H1 (cell line): ENCODE measurements around the gene ATL3. TPM values are rescaled to one million over a fixed set of nuclear protein-coding genes. Genes with fewer than 3 reads are reported as not detected.

Experiments
- CTCF ChIA-PET: fragments of 300-600 bp; sonication (Branson Sonifier 250); formaldehyde crosslinking; loops from one replicate; lab custom pipeline; 2021; ENCODE audit not compliant: partially characterized antibody; lab: Charles Lee
- POLR2A ChIA-PET: fragments of 300-600 bp; sonication (Branson Sonifier 250); formaldehyde crosslinking; loops from one replicate; lab custom pipeline; 2021; ENCODE audit warnings: inconsistent platforms; ENCODE audit not compliant: partially characterized antibody; lab: Charles Lee
- DNase-seq, 2 experiments: peaks; one replicate each; pipeline versions ENCODE4 v3.0.0 to v3.0.0-alpha.2; 2010 to 2022; ENCODE audit warnings: low spot score in 2 of 2, low read depth in 1 of 2, mixed read lengths in 1 of 2
- FAIRE-seq: peaks from 2 replicates; lab custom pipeline; 2011; peaks lifted over from hg19 to GRCh38; lab: Jason Lieb, UNC
- H2AFZ ChIP-seq: 2 replicates; pipeline ENCODE4 v1.8.1; 2012; ENCODE audit warnings: low read length, inconsistent platforms
- H2AK5ac ChIP-seq: 2 replicates; pipeline ENCODE4 v1.6.1; 2013; ENCODE audit warnings: low read depth, low read length
- H2BK120ac ChIP-seq: replicated peaks from 2 replicates; pipeline ENCODE3; 2013; ENCODE audit warnings: low read depth, low read length, inconsistent platforms
- H2BK12ac ChIP-seq: 2 replicates; pipeline ENCODE4 v1.6.1; 2013; ENCODE audit warnings: low read depth, low read length
- H2BK15ac ChIP-seq: 2 replicates; pipeline ENCODE4 v1.6.1; 2013; ENCODE audit warnings: low read length
- H2BK20ac ChIP-seq: 2 replicates; pipeline ENCODE4 v1.6.1; 2013; ENCODE audit warnings: low read length
- H2BK5ac ChIP-seq: 2 replicates; pipeline ENCODE4 v1.6.1; 2013; ENCODE audit warnings: low read depth, low read length
- H3K14ac ChIP-seq: 2 replicates; pipeline ENCODE4 v1.6.1; 2013; ENCODE audit warnings: inconsistent platforms; ENCODE audit not compliant: insufficient read length
- H3K18ac ChIP-seq: 2 replicates; pipeline ENCODE4 v1.6.1; 2013; ENCODE audit warnings: low read length; ENCODE audit errors: extremely low read depth
- H3K23ac ChIP-seq: 2 replicates; pipeline ENCODE4 v1.6.1; 2013; ENCODE audit warnings: inconsistent platforms; ENCODE audit not compliant: insufficient read length
- H3K23me2 ChIP-seq: 2 replicates; pipeline ENCODE4 v1.6.1; 2013; ENCODE audit warnings: low read depth, low read length
- H3K27ac ChIP-seq: 2 replicates; pipeline ENCODE4 v1.6.1; 2011; ENCODE audit warnings: low read depth, low read length, inconsistent platforms
- H3K27me3 ChIP-seq, 4 experiments: replicated peaks in 1 of 4; 1 replicate in 1 of 4; 2 replicates in 3 of 4; pipeline versions ENCODE4 v1.6.1 to v1.8.1; 2011 to 2013; ENCODE audit warnings: low read length in 3 of 4, mild to moderate bottlenecking in 3 of 4, inconsistent platforms in 2 of 4, mixed read lengths in 2 of 4, moderate library complexity in 1 of 4; ENCODE audit not compliant: control insufficient read depth in 3 of 4, insufficient read depth in 3 of 4; ENCODE audit errors: extremely low read depth in 1 of 4
- H3K36me3 ChIP-seq, 4 experiments: 2 replicates each; pipeline versions ENCODE4 v1.6.1 to v1.8.1; 2011 to 2013; ENCODE audit warnings: mild to moderate bottlenecking in 4 of 4, low read length in 3 of 4, moderate library complexity in 2 of 4, control low read depth in 1 of 4, inconsistent platforms in 1 of 4; ENCODE audit not compliant: insufficient read depth in 4 of 4, control insufficient read depth in 2 of 4
- H3K4ac ChIP-seq: replicated peaks from 2 replicates; pipeline ENCODE3; 2013; ENCODE audit warnings: low read length, low read depth, mixed read lengths, inconsistent platforms; ENCODE audit not compliant: insufficient read length
- H3K4me1 ChIP-seq, 4 experiments: replicated peaks in 1 of 4; 1 replicate in 1 of 4; 2 replicates in 3 of 4; pipeline versions ENCODE4 v1.6.1 to v1.8.1; 2011 to 2013; ENCODE audit warnings: low read length in 3 of 4, inconsistent platforms in 2 of 4, mixed read lengths in 1 of 4; ENCODE audit not compliant: insufficient read depth in 4 of 4, control insufficient read depth in 3 of 4
- H3K4me2 ChIP-seq, 2 experiments: 2 replicates each; pipeline versions ENCODE4 v1.6.1 to v1.8.1; 2011 to 2013; ENCODE audit warnings: low read depth in 2 of 2, low read length in 2 of 2, control low read depth in 1 of 2, inconsistent platforms in 1 of 2, mild to moderate bottlenecking in 1 of 2; ENCODE audit not compliant: insufficient read depth in 1 of 2
- H3K4me3 ChIP-seq, 4 experiments: fragments of 200-600, 300-600 bp in 1 of 4; sonication (generic), shearing (Covaris generic), sonication (Bioruptor Twin) in 1 of 4; 2 replicates each; pipeline versions ENCODE4 v1.5.1 to v1.8.1; 2011 to 2016; ENCODE audit warnings: low read length in 4 of 4, low read depth in 3 of 4, control low read depth in 2 of 4, inconsistent platforms in 2 of 4, mild to moderate bottlenecking in 2 of 4, mixed read lengths in 1 of 4, moderate library complexity in 1 of 4; ENCODE audit not compliant: insufficient read depth in 2 of 4; ENCODE audit errors: extremely low read depth in 1 of 4
- H3K56ac ChIP-seq: replicated peaks from 2 replicates; pipeline ENCODE3; 2013; ENCODE audit warnings: low read depth, mild to moderate bottlenecking, mixed read lengths, low read length, inconsistent platforms; ENCODE audit not compliant: insufficient read length
- H3K79me1 ChIP-seq: 2 replicates; pipeline ENCODE4 v1.6.1; 2013; ENCODE audit warnings: low read depth, low read length, control low read depth
- H3K79me2 ChIP-seq, 2 experiments: 2 replicates each; pipeline versions ENCODE4 v1.6.1 to v1.8.1; 2012 to 2013; ENCODE audit warnings: low read length in 2 of 2, mild to moderate bottlenecking in 2 of 2, inconsistent platforms in 1 of 2; ENCODE audit not compliant: insufficient read depth in 2 of 2, control insufficient read depth in 1 of 2
- H3K9ac ChIP-seq, 4 experiments: replicated peaks in 1 of 4; 1 replicate in 1 of 4; 2 replicates in 3 of 4; pipeline versions ENCODE4 v1.6.1 to v1.8.1; 2011 to 2013; ENCODE audit warnings: low read depth in 3 of 4, low read length in 3 of 4, control low read depth in 2 of 4, mild to moderate bottlenecking in 2 of 4, moderate library complexity in 2 of 4, inconsistent platforms in 1 of 4; ENCODE audit errors: extremely low read depth in 1 of 4
- H3K9me3 ChIP-seq, 2 experiments: 2 replicates each; pipeline versions ENCODE4 v1.6.1 to v1.8.1; 2012 to 2013; ENCODE audit warnings: mild to moderate bottlenecking in 2 of 2, moderate library complexity in 2 of 2, control low read depth in 1 of 2, inconsistent platforms in 1 of 2, low read depth in 1 of 2, low read length in 1 of 2, mixed read lengths in 1 of 2; ENCODE audit not compliant: insufficient read depth in 2 of 2
- H4K20me1 ChIP-seq, 2 experiments: replicated peaks in 1 of 2; 2 replicates each; pipeline versions ENCODE3 to v1.8.1; 2011 to 2013; ENCODE audit warnings: inconsistent platforms in 2 of 2, low read length in 2 of 2, mild to moderate bottlenecking in 1 of 2; ENCODE audit not compliant: insufficient read depth in 2 of 2, control insufficient read depth in 1 of 2
- H4K5ac ChIP-seq: 2 replicates; pipeline ENCODE4 v1.6.1; 2013; ENCODE audit warnings: low read length, low read depth, mixed read lengths, inconsistent platforms; ENCODE audit not compliant: insufficient read length
- H4K8ac ChIP-seq: 2 replicates; pipeline ENCODE4 v1.8.0; 2013; ENCODE audit warnings: mild to moderate bottlenecking, moderate library complexity, low read length, inconsistent platforms; ENCODE audit not compliant: insufficient read depth; ENCODE audit errors: extremely low read depth
- H4K91ac ChIP-seq: replicated peaks from 2 replicates; pipeline ENCODE3; 2013; ENCODE audit warnings: low read length, mixed read lengths, inconsistent platforms; ENCODE audit not compliant: insufficient read length
- CBX5 ChIP-seq: fragments of 300-800, 300-1000 bp; sonication (generic); IDR thresholded peaks from 2 replicates; pipeline ENCODE4 v1.7.1; 2016; ENCODE audit warnings: antibody characterized with exemption, low read length, low read depth
- CBX8 ChIP-seq: fragments of 300-800, 300-1000 bp; sonication (generic); IDR thresholded peaks from 2 replicates; pipeline ENCODE4 v1.7.1; 2016; ENCODE audit warnings: low read depth, low read length, borderline replicate concordance
- CHD1 ChIP-seq: IDR thresholded peaks from 2 replicates; pipeline ENCODE4 v1.6.1; 2012; ENCODE audit warnings: low read depth, low read length, improper control_type of control experiment
- GABPA ChIP-seq: IDR thresholded peaks from 2 replicates; pipeline ENCODE4 v1.6.1; 2011; ENCODE audit warnings: mild to moderate bottlenecking, low read length, moderate library complexity, borderline replicate concordance; ENCODE audit not compliant: insufficient read depth
- RAD21 ChIP-seq, 2 experiments: IDR thresholded peaks in 1 of 2; conservative IDR thresholded peaks in 1 of 2; 2 replicates each; pipeline ENCODE4 v1.6.1; 2011; ENCODE audit warnings: low read depth in 2 of 2, low read length in 2 of 2, improper control_type of control experiment in 1 of 2, inconsistent platforms in 1 of 2, mild to moderate bottlenecking in 1 of 2, moderate library complexity in 1 of 2
- RXRA ChIP-seq: IDR thresholded peaks from 2 replicates; pipeline ENCODE4 v1.6.1; 2011; ENCODE audit warnings: low read depth, mild to moderate bottlenecking, low read length, moderate library complexity; ENCODE audit not compliant: insufficient read depth
- SIX5 ChIP-seq: IDR thresholded peaks from 2 replicates; pipeline ENCODE4 v1.6.1; 2011; ENCODE audit warnings: mild to moderate bottlenecking, low read depth, low read length
- SP1 ChIP-seq: IDR thresholded peaks from 2 replicates; pipeline ENCODE4 v1.6.1; 2011; ENCODE audit warnings: low read depth, low read length
- WGBS, 2 experiments: shearing (Covaris generic) in 1 of 2; methylation state at CpG; one replicate each; pipeline versions ENCODE4 v1.1.6 to v1.1.7; 2013 to 2015; ENCODE audit warnings: low lambda C conversion rate in 2 of 2, mixed read lengths in 2 of 2, inconsistent platforms in 1 of 2, low coverage in 1 of 2, missing lambda C conversion rate in 1 of 2; ENCODE audit not compliant: insufficient replicate concordance in 2 of 2, insufficient coverage in 1 of 2, insufficient read length in 1 of 2; ENCODE audit errors: extremely low coverage in 1 of 2, missing lambda C conversion rate in 1 of 2; 5-methylcytosine and 5-hydroxymethylcytosine counted together
- polyA plus RNA-seq, 7 experiments: library from polyadenylated mRNA; depleted of rRNA in 3 of 7; stranded (reverse) in 5 of 7; unstranded in 2 of 7; fragments of >200 nt in 5 of 7; fragments of 200-250 nt in 2 of 7; gene quantifications; 1 replicate in 5 of 7; 2 replicates in 1 of 7; 4 replicates in 1 of 7; pipeline versions ENCODE4 v1.2.1 to v1.2.3, GENCODE V29; 2011 to 2013; ENCODE audit warnings: missing spikeins in 2 of 7, mixed read lengths in 2 of 7
- total RNA-seq: library from RNA; stranded (reverse); fragmentation: NEBNext Ultra II Directional; extraction: Animal tissue kit (Norgen Biotek cat#: 25700); gene quantifications from 2 replicates; pipeline ENCODE4 v1.2.1, GENCODE V29; 2021

ATL3 gene
- total and polyA plus RNA-seq, 2 of the 8 experiments (the other 6 are each of a cell fraction or from before 2014, with no cell fraction given) = 7.8 to 24.5 TPM

DNA sequence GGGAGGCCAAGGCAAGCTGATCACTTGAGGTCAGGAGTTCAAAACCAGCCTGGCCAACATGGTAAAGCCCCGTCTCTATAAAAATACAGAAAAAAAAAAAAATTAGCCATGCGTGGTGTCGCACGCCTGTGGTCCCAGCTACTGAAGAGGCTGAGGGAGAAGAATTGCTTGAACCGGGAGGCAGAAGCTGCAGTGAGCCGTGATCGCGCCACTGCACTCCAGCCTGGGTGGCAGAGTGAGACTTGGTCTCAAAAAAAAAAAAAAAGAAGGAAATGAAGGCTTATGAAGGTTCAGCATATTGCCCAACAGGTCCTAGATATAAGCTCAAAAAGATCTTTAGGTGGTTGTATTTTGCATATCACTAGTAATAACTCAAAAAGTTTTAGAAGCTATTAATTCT is 10.2 kb downstream of the ATL3 start:
- no peak overlapping the region for H3K27ac ChIP-seq
- H3K18ac ChIP-seq = no peak overlapping the region
- peaks cover 3 to 55% of the 10 kb centered on the region in 2 experiments; a peak in 2 of 4 replicates for H3K79me2 ChIP-seq
- no peaks in the 10 kb centered on the region for H3K27me3 ChIP-seq
- H2BK20ac ChIP-seq = no peak overlapping the region
- no peak overlapping the region for H3K9ac ChIP-seq
- H3K56ac ChIP-seq = no peak overlapping the region
- no peak overlapping the region for H3K4ac ChIP-seq
- WGBS, 2 experiments = 91% methylated on average over 8 of the region's 8 CpGs; no CpG with 5 or more reads in 1 of the 2 experiments
- no peak overlapping the region for H2AFZ ChIP-seq
- TF ChIP-seq CBX8 = no peak
- TF ChIP-seq RAD21 (IDR thresholded peaks at IDR 0.05 in 1 of 2, conservative IDR thresholded peaks at IDR 0.05 in 1 of 2; ENCODE audit: low read depth in 2 of 2, low read length in 2 of 2) = no peak
- no peak for TF ChIP-seq CHD1
- no peak for TF ChIP-seq CBX5
- no peak for TF ChIP-seq SP1
- no peak for TF ChIP-seq GABPA
- no peak for TF ChIP-seq SIX5
- TF ChIP-seq RXRA = no peak
- no peak overlapping the region for H3K4me3 ChIP-seq
- CTCF ChIA-PET = interaction anchor here (0.6 to 1.2 kb wide), 5 partner anchors 17 to 686 kb away, joined by 3 to 6 read pairs (median 3); no protein-coding TSS in a partner anchor
- no peak overlapping the region for H2AK5ac ChIP-seq
- no peak overlapping the region for H4K8ac ChIP-seq
- POLR2A ChIA-PET = interaction anchor here (0.6 to 1.8 kb wide), 4 partner anchors 21 to 778 kb away, joined by 3 to 6 read pairs (median 4); no protein-coding TSS in a partner anchor
- H4K20me1 ChIP-seq = peaks cover 0 to 2% of the 10 kb centered on the region in 2 experiments
- H4K91ac ChIP-seq = no peak overlapping the region
- no peaks in the 10 kb centered on the region for H3K4me1 ChIP-seq
- FAIRE-seq (no peak), DNase-seq (no peak)
- no peak overlapping the region for H2BK15ac ChIP-seq
- H3K14ac ChIP-seq = no peak overlapping the region
- H3K9me3 ChIP-seq = no peaks in the 10 kb centered on the region
- peaks cover 0 to 6% (median 2%) of the 10 kb centered on the region in 4 experiments; a peak in 4 of 8 replicates for H3K36me3 ChIP-seq
- H4K5ac ChIP-seq = no peak overlapping the region
- no peaks in the 10 kb centered on the region for H3K23me2 ChIP-seq
- H3K4me2 ChIP-seq = no peak overlapping the region
- no peak overlapping the region for H2BK12ac ChIP-seq
- H3K23ac ChIP-seq = no peak overlapping the region
- H2BK5ac ChIP-seq = no peak overlapping the region
- H3K79me1 ChIP-seq = peaks cover 5% of the 10 kb centered on the region; the same call in 1 of the 2 replicates
- H2BK120ac ChIP-seq = no peak overlapping the region
